WTC11 (cell line): Measurements from ENCODE around the gene LYRM7. TPM values are rescaled to one million over a fixed set of nuclear protein-coding genes. Genes with fewer than 3 reads are reported as not detected.

Experiments
- ATAC-seq: fragments of 200-7000 bp; cut with Tn5 transposase; 2 replicates; pipeline ENCODE4 v1.10.0; 2021; ENCODE audit warnings: mild to moderate bottlenecking, moderate library complexity
- CTCF ChIA-PET: fragments of 300-600 bp; sonication (Branson Sonifier 250); formaldehyde crosslinking; loops from one replicate; lab custom pipeline; 2021; ENCODE audit warnings: antibody characterized with exemption; lab: Charles Lee
- POLR2A ChIA-PET: fragments of 350-600 bp; sonication (Branson Sonifier 250); formaldehyde crosslinking; loops from one replicate; lab custom pipeline; 2021; ENCODE audit warnings: antibody characterized with exemption; lab: Charles Lee
- DNase-seq: peaks from one replicate; pipeline ENCODE4 v3.0.0; 2021; ENCODE audit warnings: low spot score
- H3K27ac Mint-ChIP-seq: 2 replicates; pipeline ENCODE4 v1.8.0; 2021; ENCODE audit warnings: mixed read lengths
- H3K27me3 Mint-ChIP-seq: 2 replicates; pipeline ENCODE4 v1.8.0; 2021; ENCODE audit warnings: low read depth, mild to moderate bottlenecking, moderate library complexity, mixed read lengths
- H3K36me3 Mint-ChIP-seq: 2 replicates; pipeline ENCODE4 v1.8.0; 2021; ENCODE audit warnings: mixed read lengths
- H3K4me1 Mint-ChIP-seq: 2 replicates; pipeline ENCODE4 v1.8.0; 2022; ENCODE audit warnings: mixed read lengths
- H3K4me3 Mint-ChIP-seq: 2 replicates; pipeline ENCODE4 v1.8.0; 2021; ENCODE audit warnings: mild to moderate bottlenecking, moderate library complexity, mixed read lengths
- H3K9me3 Mint-ChIP-seq: 2 replicates; pipeline ENCODE4 v1.8.0; 2021; ENCODE audit warnings: mixed read lengths
- ATF1 ChIP-seq: sonication (generic); formaldehyde crosslinking; IDR thresholded peaks from 2 replicates; pipeline ENCODE4 v1.8.1; 2023; ENCODE audit warnings: mild to moderate bottlenecking, moderate library complexity, missing genetic modification reagents
- ATF2 ChIP-seq: sonication (generic); formaldehyde crosslinking; IDR thresholded peaks from 2 replicates; pipeline ENCODE4 v1.8.1; 2022; ENCODE audit warnings: low read depth, missing genetic modification reagents, borderline replicate concordance
- CBFB ChIP-seq: sonication (generic); formaldehyde crosslinking; IDR thresholded peaks from 2 replicates; pipeline ENCODE4 v1.8.1; 2022; ENCODE audit warnings: mild to moderate bottlenecking, low read depth, missing genetic modification reagents
- CREM ChIP-seq: sonication (generic); formaldehyde crosslinking; IDR thresholded peaks from 2 replicates; pipeline ENCODE4 v1.8.1; 2022; ENCODE audit warnings: mild to moderate bottlenecking, missing genetic modification reagents, moderate library complexity
- ELF4 ChIP-seq: sonication (generic); formaldehyde crosslinking; IDR thresholded peaks from 2 replicates; pipeline ENCODE4 v1.8.1; 2022; ENCODE audit warnings: low read depth, mild to moderate bottlenecking, moderate library complexity, missing genetic modification reagents
- ESRRA ChIP-seq: sonication (generic); formaldehyde crosslinking; IDR thresholded peaks from 2 replicates; pipeline ENCODE4 v1.8.1; 2022; ENCODE audit warnings: mild to moderate bottlenecking, missing genetic modification reagents, borderline replicate concordance
- FOXK1 ChIP-seq: sonication (generic); formaldehyde crosslinking; IDR thresholded peaks from 2 replicates; pipeline ENCODE4 v1.8.0; 2022; ENCODE audit warnings: mild to moderate bottlenecking, moderate library complexity, missing genetic modification reagents
- FOXP4 ChIP-seq: sonication (generic); formaldehyde crosslinking; IDR thresholded peaks from 2 replicates; pipeline ENCODE4 v1.8.0; 2022; ENCODE audit warnings: mild to moderate bottlenecking, missing genetic modification reagents
- GRHL2 ChIP-seq: fragments of 250-450 bp; sonication (Bioruptor Pico); IDR thresholded peaks from 2 replicates; pipeline ENCODE4 v1.8.0; 2022; ENCODE audit warnings: mild to moderate bottlenecking, moderate library complexity; ENCODE audit not compliant: insufficient replicate concordance, severe bottlenecking
- HMGA2 ChIP-seq: fragments of 250-450 bp; sonication (Bioruptor Pico); IDR thresholded peaks from 2 replicates; pipeline ENCODE4 v1.4.0; 2021; ENCODE audit warnings: mild to moderate bottlenecking, moderate library complexity
- JUN ChIP-seq: sonication (generic); formaldehyde crosslinking; IDR thresholded peaks from 2 replicates; pipeline ENCODE4 v1.8.0; 2023; ENCODE audit warnings: mild to moderate bottlenecking, missing genetic modification reagents
- KAT7 ChIP-seq: sonication (generic); formaldehyde crosslinking; IDR thresholded peaks from 2 replicates; pipeline ENCODE4 v1.8.1; 2023; ENCODE audit warnings: missing genetic modification reagents, mild to moderate bottlenecking, borderline replicate concordance
- MYBL2 ChIP-seq: sonication (generic); formaldehyde crosslinking; IDR thresholded peaks from 2 replicates; pipeline ENCODE4 v1.8.1; 2023; ENCODE audit warnings: mild to moderate bottlenecking, moderate library complexity, missing genetic modification reagents
- NFATC4 ChIP-seq: fragments of 250-450 bp; sonication (Bioruptor Pico); IDR thresholded peaks from 2 replicates; pipeline ENCODE4 v1.9.0; 2021; ENCODE audit warnings: mild to moderate bottlenecking
- NR3C1 ChIP-seq: sonication (generic); formaldehyde crosslinking; conservative IDR thresholded peaks from 2 replicates; pipeline ENCODE4 v1.8.1; 2023; ENCODE audit warnings: low read depth, mild to moderate bottlenecking, missing genetic modification reagents
- RORB ChIP-seq: fragments of 250-450 bp; sonication (Bioruptor Pico); IDR thresholded peaks from 2 replicates; pipeline ENCODE4 v1.9.0; 2021; ENCODE audit warnings: mild to moderate bottlenecking
- SOX15 ChIP-seq: fragments of 250-450 bp; sonication (Bioruptor Pico); IDR thresholded peaks from 2 replicates; pipeline ENCODE4 v1.9.0; 2021; ENCODE audit warnings: mild to moderate bottlenecking
- TP53 ChIP-seq: sonication (generic); formaldehyde crosslinking; IDR thresholded peaks from 2 replicates; pipeline ENCODE4 v1.8.1; 2023; ENCODE audit warnings: mild to moderate bottlenecking, missing genetic modification reagents
- ZBTB43 ChIP-seq: sonication (generic); formaldehyde crosslinking; IDR thresholded peaks from 2 replicates; pipeline ENCODE4 v1.8.1; 2023; ENCODE audit warnings: mild to moderate bottlenecking, missing genetic modification reagents
- ZNF138 ChIP-seq: sonication (generic); formaldehyde crosslinking; conservative IDR thresholded peaks from 2 replicates; pipeline ENCODE4 v1.8.1; 2022; ENCODE audit warnings: mild to moderate bottlenecking, moderate library complexity, missing genetic modification reagents
- ZNF219 ChIP-seq: sonication (generic); formaldehyde crosslinking; IDR thresholded peaks from 2 replicates; pipeline ENCODE4 v1.8.0; 2023; ENCODE audit warnings: missing genetic modification reagents, mild to moderate bottlenecking, borderline replicate concordance
- ZNF232 ChIP-seq: sonication (generic); formaldehyde crosslinking; IDR thresholded peaks from 2 replicates; pipeline ENCODE4 v1.8.0; 2022; ENCODE audit warnings: mild to moderate bottlenecking, missing genetic modification reagents
- ZNF396 ChIP-seq: fragments of 250-450 bp; sonication (Bioruptor Pico); IDR thresholded peaks from 2 replicates; pipeline ENCODE4 v1.8.0; 2021; ENCODE audit warnings: mild to moderate bottlenecking, moderate library complexity, borderline replicate concordance
- ZNF512 ChIP-seq: sonication (generic); formaldehyde crosslinking; IDR thresholded peaks from 2 replicates; pipeline ENCODE4 v1.8.1; 2022; ENCODE audit warnings: missing genetic modification reagents, borderline replicate concordance
- ZNF671 ChIP-seq: fragments of 250-450 bp; sonication (Bioruptor Pico); IDR thresholded peaks from 2 replicates; pipeline ENCODE4 v1.8.0; 2021; ENCODE audit warnings: mild to moderate bottlenecking
- total RNA-seq: library from RNA; stranded (reverse); gene quantifications from 3 replicates; pipeline ENCODE4 v1.2.3, GENCODE V29; 2021
- TF ChIP-seq, protein P1 (sequence below): sonication (generic); formaldehyde crosslinking; IDR thresholded peaks from 2 replicates; pipeline ENCODE4 v1.8.1; 2022; ENCODE audit warnings: mild to moderate bottlenecking, missing genetic modification reagents, moderate library complexity, borderline replicate concordance
- TF ChIP-seq, protein P2 (sequence below): sonication (generic); formaldehyde crosslinking; conservative IDR thresholded peaks from 2 replicates; pipeline ENCODE4 v1.8.1; 2023; ENCODE audit warnings: mild to moderate bottlenecking, low read depth, missing genetic modification reagents, moderate library complexity

Gene LYRM7
- total RNA-seq, 1 experiment from 2014 or later, result 11.2 TPM

- Mint-ChIP-seq H3K36me3 (no peaks in the 10 kb centered on the region), H3K27ac (no peak overlapping the region), H3K4me3 (no peak overlapping the region), H3K9me3 (no peaks in the 10 kb centered on the region), H3K27me3 (no peaks in the 10 kb centered on the region), H3K4me1 (no peaks in the 10 kb centered on the region)
- POLR2A ChIA-PET, result interaction anchor here (1.0 kb wide), 1 partner anchor 17 kb away, joined by 3 read pairs; no protein-coding TSS in a partner anchor
- ATAC-seq, result no peak
- no peak for TF ChIP-seq FOXP4 (CRISPR knock-in tag)
- TF ChIP-seq RORB, result no peak
- TF ChIP-seq ZNF138 (CRISPR knock-in tag), result no peak
- no peak for TF ChIP-seq ATF1 (CRISPR knock-in tag)
- no peak for TF ChIP-seq ATF2
- no peak for TF ChIP-seq ELF4
- TF ChIP-seq, protein P1, sequence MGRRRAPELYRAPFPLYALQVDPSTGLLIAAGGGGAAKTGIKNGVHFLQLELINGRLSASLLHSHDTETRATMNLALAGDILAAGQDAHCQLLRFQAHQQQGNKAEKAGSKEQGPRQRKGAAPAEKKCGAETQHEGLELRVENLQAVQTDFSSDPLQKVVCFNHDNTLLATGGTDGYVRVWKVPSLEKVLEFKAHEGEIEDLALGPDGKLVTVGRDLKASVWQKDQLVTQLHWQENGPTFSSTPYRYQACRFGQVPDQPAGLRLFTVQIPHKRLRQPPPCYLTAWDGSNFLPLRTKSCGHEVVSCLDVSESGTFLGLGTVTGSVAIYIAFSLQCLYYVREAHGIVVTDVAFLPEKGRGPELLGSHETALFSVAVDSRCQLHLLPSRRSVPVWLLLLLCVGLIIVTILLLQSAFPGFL, result no peak
- TF ChIP-seq FOXK1, result no peak
- TF ChIP-seq CBFB (CRISPR knock-in tag), result no peak
- no peak for TF ChIP-seq MYBL2 (CRISPR knock-in tag)
- TF ChIP-seq HMGA2 (CRISPR knock-in tag), result no peak
- no peak for TF ChIP-seq CREM (CRISPR knock-in tag)
- TF ChIP-seq ZNF671 (CRISPR knock-in tag), result no peak
- TF ChIP-seq NFATC4 (CRISPR knock-in tag), result no peak
- TF ChIP-seq TP53, result no peak
- TF ChIP-seq NR3C1 (CRISPR knock-in tag), result no peak
- no peak for TF ChIP-seq ZBTB43 (CRISPR knock-in tag)
- TF ChIP-seq ESRRA (CRISPR knock-in tag), result no peak
- no peak for TF ChIP-seq ZNF396 (CRISPR knock-in tag)
- TF ChIP-seq, all 79 proteins: peak for 0
- CTCF ChIA-PET, result no interaction called here
- DNase-seq, result no peak
These were observed 12.1 kb downstream of the LYRM7 start for GRCh38 chr5:131182839-131183238.

- TF ChIP-seq, protein P2, sequence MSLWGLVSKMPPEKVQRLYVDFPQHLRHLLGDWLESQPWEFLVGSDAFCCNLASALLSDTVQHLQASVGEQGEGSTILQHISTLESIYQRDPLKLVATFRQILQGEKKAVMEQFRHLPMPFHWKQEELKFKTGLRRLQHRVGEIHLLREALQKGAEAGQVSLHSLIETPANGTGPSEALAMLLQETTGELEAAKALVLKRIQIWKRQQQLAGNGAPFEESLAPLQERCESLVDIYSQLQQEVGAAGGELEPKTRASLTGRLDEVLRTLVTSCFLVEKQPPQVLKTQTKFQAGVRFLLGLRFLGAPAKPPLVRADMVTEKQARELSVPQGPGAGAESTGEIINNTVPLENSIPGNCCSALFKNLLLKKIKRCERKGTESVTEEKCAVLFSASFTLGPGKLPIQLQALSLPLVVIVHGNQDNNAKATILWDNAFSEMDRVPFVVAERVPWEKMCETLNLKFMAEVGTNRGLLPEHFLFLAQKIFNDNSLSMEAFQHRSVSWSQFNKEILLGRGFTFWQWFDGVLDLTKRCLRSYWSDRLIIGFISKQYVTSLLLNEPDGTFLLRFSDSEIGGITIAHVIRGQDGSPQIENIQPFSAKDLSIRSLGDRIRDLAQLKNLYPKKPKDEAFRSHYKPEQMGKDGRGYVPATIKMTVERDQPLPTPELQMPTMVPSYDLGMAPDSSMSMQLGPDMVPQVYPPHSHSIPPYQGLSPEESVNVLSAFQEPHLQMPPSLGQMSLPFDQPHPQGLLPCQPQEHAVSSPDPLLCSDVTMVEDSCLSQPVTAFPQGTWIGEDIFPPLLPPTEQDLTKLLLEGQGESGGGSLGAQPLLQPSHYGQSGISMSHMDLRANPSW (CRISPR knock-in tag), result no peak
- TF ChIP-seq RORB (no peak), ESRRA (CRISPR knock-in tag) (no peak), ATF1 (CRISPR knock-in tag) (no peak), GRHL2 (CRISPR knock-in tag) (no peak), ZNF232 (CRISPR knock-in tag) (no peak), ZNF219 (CRISPR knock-in tag) (no peak), SOX15 (CRISPR knock-in tag) (no peak), ZNF512 (CRISPR knock-in tag) (no peak), ZNF138 (CRISPR knock-in tag) (no peak), KAT7 (CRISPR knock-in tag) (no peak), JUN (no peak)
- no peak overlapping the region for H3K27ac Mint-ChIP-seq
- ATAC-seq (no peak), DNase-seq (no peak)
- no peaks in the 10 kb centered on the region for H3K4me1 Mint-ChIP-seq
- H3K9me3 Mint-ChIP-seq, result no peaks in the 10 kb centered on the region
- ChIA-PET POLR2A (no interaction called here), CTCF (no interaction called here)
- no peaks in the 10 kb centered on the region for H3K36me3 Mint-ChIP-seq
- H3K27me3 Mint-ChIP-seq, result no peaks in the 10 kb centered on the region
- H3K4me3 Mint-ChIP-seq, result no peak overlapping the region
These were observed 14.9 kb downstream of the LYRM7 start for GRCh38 chr5:131185523-131186104.
